Melanocyte of skin (primary cell): ENCODE data around the gene ADIPOQ. TPM values are rescaled to one million over a fixed set of nuclear protein-coding genes. Genes with fewer than 3 reads are reported as not detected.

Experiments
- total RNA-seq, 2 donors: library from RNA; depleted of rRNA; stranded (reverse); fragments of >200 nt; gene quantifications; 2 replicates each; pipeline ENCODE4 v1.2.3, GENCODE V29; 2012

Gene ADIPOQ
- not detected for total RNA-seq

GRCh38 chr3:186842426-186843038 lies at the start of gene ADIPOQ:
Gene ADIPOQ, plus strand, starts transcription at chr3:186842710. Its CDS starts 10,349 bp downstream, at chr3:186853059.

GRCh38 chr3:186806089-186807055 lies 36.1 kb upstream of the ADIPOQ start, which contains the start of gene RFC4:
Gene RFC4, minus strand, starts transcription at chr3:186806482. Its CDS starts 1,769 bp downstream, at chr3:186804713.

Other genes with a start within 250 kb of the ADIPOQ start
- not detected for gene AHSG, start 229.7 kb upstream of the ADIPOQ start, total RNA-seq
- gene FETUB, start 202.3 kb upstream of the ADIPOQ start, total RNA-seq, result not detected
- not detected for gene HRG, start 176.7 kb upstream of the ADIPOQ start, total RNA-seq
- gene KNG1, start 125.4 kb upstream of the ADIPOQ start, total RNA-seq, result not detected
- gene EIF4A2, start 59.1 kb upstream of the ADIPOQ start, total RNA-seq, result 100 to 1,000 TPM; 373 to 375 TPM
- gene RFC4, start 36.2 kb upstream of the ADIPOQ start, total RNA-seq, result 10 to 100 TPM; 25.8 to 63.3 TPM
- 10 to 100 TPM; 14.3 to 30.3 TPM for gene ST6GAL1, start 87.8 kb downstream of the ADIPOQ start, total RNA-seq